ENCODE results near the gene ACTG1.

Gene ACTG1

GRCh38 chr17:81518113-81518784 lies 5.7 kb upstream of the ACTG1 start:
- no peak for DNase-seq (ENCODE audit: low read depth in 1 of 2, low spot score in 1 of 2)

GRCh38 chr17:81517339-81518112 lies 4.9 kb upstream of the ACTG1 start:
- no peak for DNase-seq (ENCODE audit: low read depth in 1 of 2, low spot score in 1 of 2)

GRCh38 chr17:81517009-81517338 lies 4.4 kb upstream of the ACTG1 start:
- DNase-seq (ENCODE audit: low read depth in 1 of 2, low spot score in 1 of 2): no peak

GRCh38 chr17:81516439-81516838 lies 3.8 kb upstream of the ACTG1 start:
- no peak for DNase-seq (ENCODE audit: low read depth in 1 of 2, low spot score in 1 of 2)

- DNase-seq (ENCODE audit: low read depth in 1 of 2, low spot score in 1 of 2): no peak
Observed at GRCh38 chr17:81515530-81516041, 3.0 kb upstream of the ACTG1 start.

- DNase-seq (ENCODE audit: low read depth in 1 of 2, low spot score in 1 of 2): peak in 1 of 2 donors; percentile 64
Observed at GRCh38 chr17:81514739-81515529, 2.3 kb upstream of the ACTG1 start.

GRCh38 chr17:81514489-81514738 lies 1.8 kb upstream of the ACTG1 start:
- no peak for DNase-seq (ENCODE audit: low read depth in 1 of 2, low spot score in 1 of 2)

- DNase-seq (ENCODE audit: low read depth in 1 of 2, low spot score in 1 of 2): no peak
Observed at GRCh38 chr17:81513753-81514488, 1.3 kb upstream of the ACTG1 start.

- no peak for DNase-seq (ENCODE audit: low read depth in 1 of 2, low spot score in 1 of 2)
Observed at GRCh38 chr17:81513372-81513752, 763 bp upstream of the ACTG1 start.

GRCh38 chr17:81511804-81512561 lies 616 bp downstream of the ACTG1 start:
- no peak for DNase-seq (ENCODE audit: low read depth in 1 of 2, low spot score in 1 of 2)

GRCh38 chr17:81511554-81511803 lies 1.1 kb downstream of the ACTG1 start:
- no peak for DNase-seq (ENCODE audit: low read depth in 1 of 2, low spot score in 1 of 2)

- DNase-seq (ENCODE audit: low read depth in 1 of 2, low spot score in 1 of 2): no peak
Observed at GRCh38 chr17:81510785-81511553, 1.6 kb downstream of the ACTG1 start.

GRCh38 chr17:81509972-81510784 lies 2.4 kb downstream of the ACTG1 start:
- no peak for DNase-seq (ENCODE audit: low read depth in 1 of 2, low spot score in 1 of 2)

- no peak for DNase-seq (ENCODE audit: low read depth in 1 of 2, low spot score in 1 of 2)
Observed at GRCh38 chr17:81509207-81509971, 3.2 kb downstream of the ACTG1 start.

- DNase-seq (ENCODE audit: low read depth in 1 of 2, low spot score in 1 of 2): no peak
Observed at GRCh38 chr17:81508639-81509206, 3.9 kb downstream of the ACTG1 start.

- DNase-seq (ENCODE audit: low read depth in 1 of 2, low spot score in 1 of 2): no peak
Observed at GRCh38 chr17:81503619-81504018, 9.0 kb downstream of the ACTG1 start.

GRCh38 chr17:81502471-81503017 lies 10.1 kb downstream of the ACTG1 start:
- DNase-seq (ENCODE audit: low read depth in 1 of 2, low spot score in 1 of 2): no peak

GRCh38 chr17:81500047-81500446 lies 12.6 kb downstream of the ACTG1 start:
- DNase-seq (ENCODE audit: low read depth in 1 of 2, low spot score in 1 of 2): no peak
